PC-3 (cell line): ENCODE measurements around the gene GBX1. TPM values are rescaled to one million over a fixed set of nuclear protein-coding genes. Genes with fewer than 3 reads are reported as not detected.

Source experiments
- ATAC-seq: fragments of 200-7000 bp; cut with Tn5 transposase; 2 replicates; pipeline ENCODE4 v1.9.1; 2020; ENCODE audit warnings: mild to moderate bottlenecking, moderate library complexity
- BruUV-seq: library from RNA; stranded (reverse); fragments of 400-500 nt; replicated peaks from 2 replicates; lab custom pipeline; 2021; lab: Mats Ljungman, UMichigan
- CTCF ChIA-PET: fragments of 300-600 bp; sonication (Branson Sonifier 250); formaldehyde crosslinking; loops from one replicate; lab custom pipeline; 2022; ENCODE audit warnings: antibody characterized with exemption; lab: Charles Lee
- POLR2A ChIA-PET: fragments of 300-600 bp; sonication (Branson Sonifier 250); formaldehyde crosslinking; loops from one replicate; lab custom pipeline; 2022; ENCODE audit warnings: antibody characterized with exemption; ENCODE audit not compliant: unreplicated experiment; lab: Charles Lee
- DNase-seq: peaks from one replicate; pipeline ENCODE4 v3.0.0-alpha.2; 2015
- H2AFZ ChIP-seq: fragments of 300-600 bp; sonication (generic); 2 replicates; pipeline ENCODE4 v1.6.0; 2016; ENCODE audit warnings: antibody characterized with exemption, low read length
- H3F3A ChIP-seq: fragments of 300-600 bp; sonication (generic); one replicate; pipeline ENCODE4 v1.6.0; 2017; ENCODE audit warnings: antibody characterized with exemption, low read length, control low read depth, mild to moderate bottlenecking; ENCODE audit not compliant: unreplicated experiment
- H3K27ac ChIP-seq: fragments of 300-600 bp; sonication (generic); 2 replicates; pipeline ENCODE4 v1.5.1; 2016; ENCODE audit warnings: mild to moderate bottlenecking, low read length
- H3K27me3 ChIP-seq: fragments of 300-600 bp; sonication (generic); 2 replicates; pipeline ENCODE4 v1.6.1; 2016; ENCODE audit warnings: low read length, mixed read lengths
- H3K36me3 ChIP-seq: fragments of 300-600 bp; sonication (generic); 2 replicates; pipeline ENCODE4 v1.6.1; 2016; ENCODE audit warnings: low read depth, mixed run types, low read length, mixed read lengths
- H3K4me1 ChIP-seq: fragments of 300-600 bp; sonication (generic); 2 replicates; pipeline ENCODE4 v1.5.1; 2016; ENCODE audit warnings: low read length; ENCODE audit not compliant: insufficient read depth
- H3K4me2 ChIP-seq: fragments of 300-600 bp; sonication (generic); 2 replicates; pipeline ENCODE4 v1.6.0; 2016; ENCODE audit warnings: low read length
- H3K4me3 ChIP-seq: fragments of 300-600 bp; sonication (generic); 2 replicates; pipeline ENCODE4 v1.5.1; 2016; ENCODE audit warnings: mild to moderate bottlenecking, low read length, mixed read lengths
- H3K79me2 ChIP-seq: fragments of 300-600 bp; sonication (generic); 2 replicates; pipeline ENCODE4 v1.6.1; 2017; ENCODE audit warnings: low read length, mixed read lengths
- H3K9ac ChIP-seq: fragments of 300-600 bp; sonication (generic); 2 replicates; pipeline ENCODE4 v1.6.0; 2016; ENCODE audit warnings: mild to moderate bottlenecking, low read length
- H3K9me2 ChIP-seq: fragments of 300-600 bp; sonication (generic); replicated peaks from 2 replicates; pipeline ENCODE4 v1.6.1; 2016; ENCODE audit warnings: mixed run types, low read length, mixed read lengths
- H3K9me3 ChIP-seq: fragments of 300-600 bp; sonication (generic); 2 replicates; pipeline ENCODE4 v1.6.1; 2016; ENCODE audit warnings: low read length, mixed read lengths
- H4K20me1 ChIP-seq: fragments of 300-600 bp; sonication (generic); 2 replicates; pipeline ENCODE4 v1.6.1; 2016; ENCODE audit warnings: low read length, mixed read lengths
- CTCF ChIP-seq: fragments of 300-600 bp; sonication (generic); conservative IDR thresholded peaks from 2 replicates; pipeline ENCODE4 v1.5.1; 2017; ENCODE audit warnings: antibody characterized with exemption, low read depth, mild to moderate bottlenecking, low read length
- EZH2 ChIP-seq: fragments of 300-600 bp; sonication (generic); IDR thresholded peaks from one replicate; pipeline ENCODE4 v1.6.1; 2017; ENCODE audit warnings: antibody characterized with exemption, mild to moderate bottlenecking, low read length; ENCODE audit not compliant: unreplicated experiment
- EZH2phosphoT487 ChIP-seq: fragments of 300-600 bp; sonication (generic); IDR thresholded peaks from 2 replicates; pipeline ENCODE4 v1.6.1; 2018; ENCODE audit warnings: mild to moderate bottlenecking, antibody characterized with exemption, low read length, borderline replicate concordance
- intact Hi-C: fragments of 100-400 bp; cut with micrococcal nuclease; formaldehyde crosslinking; loops from 2 replicates; pipeline ENCODE4 v1.9.0; 2023
- total RNA-seq: library from RNA; depleted of rRNA; stranded (reverse); fragments of >200 nt; gene quantifications from 2 replicates; pipeline ENCODE4 v1.2.3, GENCODE V29; 2014

The GBX1 gene
- total RNA-seq, 1 experiment from 2014 or later: not detected

- Histone ChIP-seq H3K79me2 (no peaks in the 10 kb centered on the region), H3K9me2 (no peaks in the 10 kb centered on the region), H2AFZ (no peak overlapping the region), H3K27ac (no peak overlapping the region), H3K4me1 (no peaks in the 10 kb centered on the region), H3K27me3 (no peaks in the 10 kb centered on the region), H3K9ac (no peak overlapping the region), H3F3A (no peaks in the 10 kb centered on the region), H4K20me1 (no peaks in the 10 kb centered on the region), H3K4me2 (no peak overlapping the region), H3K9me3 (no peaks in the 10 kb centered on the region), H3K36me3 (no peaks in the 10 kb centered on the region; the same call in 1 of the 2 replicates), H3K4me3 (no peak overlapping the region)
- ATAC-seq: no peak
- TF ChIP-seq EZH2phosphoT487 (no peak), CTCF (no peak), EZH2 (no peak)
- intact Hi-C loops: no loop called here
- POLR2A ChIA-PET: no interaction called here
- BruUV-seq: no TSS peak
- CTCF ChIA-PET: no interaction called here
- no peak for DNase-seq
Observed at GRCh38 chr7:151137076-151137675, 30.3 kb downstream of the GBX1 start.

GRCh38 chr7:151135866-151136843, 31.3 kb downstream of the GBX1 start:
- BruUV-seq: no TSS peak

More at GRCh38 chr7:151135866-151136843, 31.3 kb downstream of the GBX1 start:
- no peak overlapping the region for H3K4me3 ChIP-seq
- H4K20me1 ChIP-seq: no peaks in the 10 kb centered on the region
- POLR2A ChIA-PET: no interaction called here
- H3K27ac ChIP-seq: no peak overlapping the region
- H3K9ac ChIP-seq: no peak overlapping the region
- no peaks in the 10 kb centered on the region for H3K9me2 ChIP-seq
- DNase-seq: no peak
- H2AFZ ChIP-seq: no peak overlapping the region
- ATAC-seq: no peak
- no peaks in the 10 kb centered on the region for H3K4me1 ChIP-seq
- TF ChIP-seq EZH2phosphoT487 (no peak), CTCF (no peak), EZH2 (no peak)
- H3K4me2 ChIP-seq: no peak overlapping the region
- intact Hi-C loops: no loop called here
- H3K9me3 ChIP-seq: no peaks in the 10 kb centered on the region
- no peaks in the 10 kb centered on the region for H3K27me3 ChIP-seq
- no peaks in the 10 kb centered on the region for H3K79me2 ChIP-seq
- no peaks in the 10 kb centered on the region for H3F3A ChIP-seq
- CTCF ChIA-PET: interaction anchor here (0.6 kb wide), 1 partner anchor 34 kb away, joined by 5 read pairs; no protein-coding TSS in a partner anchor
- H3K36me3 ChIP-seq: no peaks in the 10 kb centered on the region; the same call in 1 of the 2 replicates
